K562 (cell line): ENCODE results near the gene ACADL. TPM values are rescaled to one million over a fixed set of nuclear protein-coding genes. Genes with fewer than 3 reads are reported as not detected.

ENCODE experiments used
- ATAC-seq: fragments of 200-7000 bp; cut with Tn5 transposase; 3 replicates; pipeline ENCODE4 v1.9.1; 2020; ENCODE audit warnings: moderate library complexity
- BruUV-seq: library from RNA; stranded (reverse); fragments of 400-500 nt; replicated peaks from 2 replicates; lab custom pipeline; 2021; lab: Mats Ljungman, UMichigan
- CTCF ChIA-PET: fragments of 300-600 bp; formaldehyde crosslinking; extraction: SDS; loops from one replicate; lab custom pipeline; 2021; ENCODE audit warnings: low intra/inter-chr PET ratio; lab: Yijun Ruan, JAX
- POLR2A ChIA-PET: fragments of 300-600, 350-650 bp; sonication (Branson Sonifier 250); formaldehyde crosslinking; extraction: SDS; loops from one replicate; lab custom pipeline; 2021; ENCODE audit warnings: antibody characterized with exemption, inconsistent platforms; lab: Yijun Ruan, JAX
- DNase-seq, 4 experiments: peaks; one replicate each; pipeline versions ENCODE4 v3.0.0 to v3.0.0-alpha.2; 2011 to 2018; ENCODE audit warnings: low spot score in 3 of 4, mixed read lengths in 3 of 4; ENCODE audit errors: extremely low read depth in 1 of 4
- FAIRE-seq: peaks from 2 replicates; lab custom pipeline; 2011; peaks lifted over from hg19 to GRCh38; lab: Jason Lieb, UNC
- H2AFZ ChIP-seq: 2 replicates; pipeline ENCODE4 v1.6.0; 2011; ENCODE audit warnings: low read depth, low read length, control low read depth, inconsistent platforms
- H3K27ac ChIP-seq: fragments of 200-600 bp; 3 replicates; pipeline ENCODE4 v1.8.0; 2011; ENCODE audit warnings: low read depth, mild to moderate bottlenecking, control low read depth, inconsistent platforms, low read length, moderate library complexity, mixed read lengths; ENCODE audit errors: extremely low read depth
- H3K27me3 ChIP-seq, 2 experiments: fragments of 300-600 bp in 1 of 2; 2 replicates in 1 of 2; 3 replicates in 1 of 2; pipeline versions ENCODE4 v1.6.0 to v1.8.0; 2011; ENCODE audit warnings: inconsistent platforms in 2 of 2, low read length in 2 of 2, mild to moderate bottlenecking in 1 of 2, mixed read lengths in 1 of 2, moderate library complexity in 1 of 2; ENCODE audit not compliant: control insufficient read depth in 2 of 2, insufficient read depth in 2 of 2
- H3K36me3 ChIP-seq: fragments of 300-600 bp; 3 replicates; pipeline ENCODE4 v1.8.0; 2011; ENCODE audit warnings: mild to moderate bottlenecking, low read length, inconsistent platforms; ENCODE audit not compliant: control insufficient read depth, insufficient read depth
- H3K4me1 ChIP-seq, 2 experiments: fragments of 200-600 bp in 1 of 2; replicated peaks in 1 of 2; 2 replicates in 1 of 2; 3 replicates in 1 of 2; pipeline versions ENCODE4 v1.5.1 to v1.8.0; 2011; ENCODE audit warnings: inconsistent platforms in 2 of 2, low read length in 2 of 2, mild to moderate bottlenecking in 1 of 2, mixed read lengths in 1 of 2, moderate library complexity in 1 of 2; ENCODE audit not compliant: control insufficient read depth in 2 of 2, insufficient read depth in 2 of 2
- H3K4me2 ChIP-seq: 2 replicates; pipeline ENCODE4 v1.6.1; 2011; ENCODE audit warnings: low read length, control low read depth, inconsistent platforms, mixed read lengths; ENCODE audit not compliant: insufficient read depth
- H3K4me3 ChIP-seq: fragments of 200-600 bp; sonication (generic), shearing (Covaris generic); 2 replicates; pipeline ENCODE4 v1.5.1; 2016; ENCODE audit warnings: control low read depth, inconsistent platforms
- H3K79me2 ChIP-seq: fragments of 200-600 bp; 3 replicates; pipeline ENCODE4 v1.8.0; 2011; ENCODE audit warnings: low read length, inconsistent platforms; ENCODE audit not compliant: control insufficient read depth, insufficient read depth
- H3K9ac ChIP-seq, 2 experiments: 2 replicates each; pipeline versions ENCODE4 v1.6.0 to v1.6.1; 2011; ENCODE audit warnings: low read depth in 2 of 2, low read length in 2 of 2, control low read depth in 1 of 2, inconsistent platforms in 1 of 2, mild to moderate bottlenecking in 1 of 2, mixed read lengths in 1 of 2; ENCODE audit not compliant: insufficient read depth in 1 of 2
- H3K9me1 ChIP-seq: one replicate; pipeline ENCODE4 v1.6.0; 2011; ENCODE audit warnings: inconsistent platforms, mild to moderate bottlenecking, low read length, moderate library complexity; ENCODE audit not compliant: control insufficient read depth, insufficient read depth
- H3K9me3 ChIP-seq: replicated peaks from 2 replicates; pipeline ENCODE4 v1.5.1; 2011; ENCODE audit warnings: low read depth, low read length, inconsistent platforms; ENCODE audit not compliant: control insufficient read depth, insufficient read depth
- H4K20me1 ChIP-seq: replicated peaks from 2 replicates; pipeline ENCODE4 v1.6.1; 2011; ENCODE audit warnings: low read length, inconsistent platforms, mixed read lengths; ENCODE audit not compliant: control insufficient read depth, insufficient read depth
- CREB1 ChIP-seq, 2 experiments: sonication (generic) in 1 of 2; formaldehyde crosslinking in 1 of 2; IDR thresholded peaks; 2 replicates each; pipeline versions ENCODE4 v1.6.1 to v1.8.0; 2012 to 2022; ENCODE audit warnings: inconsistent platforms in 1 of 2, mild to moderate bottlenecking in 1 of 2, missing genetic modification reagents in 1 of 2, moderate library complexity in 1 of 2
- DEAF1 ChIP-seq: fragments of 450-650 bp; formaldehyde crosslinking; IDR thresholded peaks from 2 replicates; pipeline ENCODE4 v1.4.0; 2020; ENCODE audit warnings: mild to moderate bottlenecking, moderate library complexity
- HDAC8 ChIP-seq: fragments of 450-650 bp; IDR thresholded peaks from 2 replicates; pipeline ENCODE4 v1.6.1; 2016; ENCODE audit warnings: mild to moderate bottlenecking, missing genetic modification characterization, moderate library complexity, missing compliant biosample characterization
- HNRNPL ChIP-seq: fragments of 200-400 bp; formaldehyde crosslinking; IDR thresholded peaks from 2 replicates; pipeline ENCODE4 v1.6.1; 2017; ENCODE audit warnings: low read depth, mild to moderate bottlenecking, low read length
- LEF1 ChIP-seq: fragments of 450-650 bp; IDR thresholded peaks from 2 replicates; pipeline ENCODE4 v1.6.1; 2016; ENCODE audit warnings: mild to moderate bottlenecking
- MEIS2 ChIP-seq: fragments of 450-650 bp; IDR thresholded peaks from 2 replicates; pipeline ENCODE4 v1.6.1; 2014; ENCODE audit warnings: mild to moderate bottlenecking; ENCODE audit not compliant: partially characterized antibody
- NEUROD1 ChIP-seq: fragments of 150-350 bp; IDR thresholded peaks from 2 replicates; pipeline ENCODE4 v1.6.1; 2014; ENCODE audit warnings: borderline replicate concordance, low read length, low read depth; ENCODE audit not compliant: partially characterized antibody
- PHTF2 ChIP-seq: fragments of 250-450 bp; sonication (Bioruptor Pico); IDR thresholded peaks from 2 replicates; pipeline ENCODE4 v1.5.0; 2021; ENCODE audit warnings: mild to moderate bottlenecking
- POLR2AphosphoS2 ChIP-seq: IDR thresholded peaks from 2 replicates; pipeline ENCODE4 v1.6.1; 2012; ENCODE audit warnings: low read length, improper control_type of control experiment
- RFX1 ChIP-seq: fragments of 450-650 bp; IDR thresholded peaks from 2 replicates; pipeline ENCODE4 v1.6.1; 2016; ENCODE audit warnings: mild to moderate bottlenecking, moderate library complexity
- ZNF696 ChIP-seq: fragments of 250-450 bp; sonication (Bioruptor Pico); conservative IDR thresholded peaks from 2 replicates; pipeline ENCODE4 v1.4.0; 2020; ENCODE audit warnings: mild to moderate bottlenecking, moderate library complexity
- WGBS: fragments of 100-300 bp; shearing (Covaris generic); methylation state at CpG from one replicate; pipeline ENCODE4 v1.1.6; 2016; ENCODE audit warnings: low coverage, mixed read lengths; ENCODE audit not compliant: insufficient coverage; ENCODE audit errors: missing lambda C conversion rate; 5-methylcytosine and 5-hydroxymethylcytosine counted together
- in situ Hi-C: fragments of 300-500 bp; cut with MboI; formaldehyde crosslinking; loops from 4 replicates; pipeline ENCODE4 v1.15.0; 2018; ENCODE audit warnings: inconsistent platforms, mixed read lengths
- intact Hi-C: fragments of 100-400 bp; cut with micrococcal nuclease; formaldehyde crosslinking; loops from 2 replicates; pipeline ENCODE4 v1.14.2; 2022
- polyA plus RNA-seq, 8 experiments: library from polyadenylated mRNA; depleted of rRNA in 4 of 8; stranded (reverse) in 5 of 8; unstranded in 3 of 8; fragments of >200 nt; fragmentation: Nextera tagmentation in 2 of 8; fragmentation: Illumina TruSeq in 1 of 8; extraction: Ambion mirVana in 2 of 8; extraction: Trizol in 1 of 8; gene quantifications; 2 replicates each; pipeline versions ENCODE4 v1.2.1 to v1.2.3, GENCODE V29; 2011 to 2014; ENCODE audit warnings: inconsistent platforms in 1 of 8, missing spikeins in 1 of 8
- total RNA-seq, 7 experiments: library from RNA; depleted of rRNA in 6 of 7; stranded (reverse); fragments of >200 nt in 6 of 7; fragmentation: Illumina TruSeq in 2 of 7; extraction: Trizol in 2 of 7; gene quantifications; 2 replicates each; pipeline versions ENCODE4 v1.2.1 to v1.2.3, GENCODE V29; 2011 to 2021; ENCODE audit warnings: low replicate concordance in 1 of 7

ACADL gene
- total and polyA plus RNA-seq, 9 of the 15 experiments (the other 6 are each of a cell fraction or from before 2014, with no cell fraction given): 0.07 TPM; not detected in 8

GRCh38 chr2:210268281-210268680 lies 43.0 kb upstream of the ACADL start (continued):
- no peak for TF ChIP-seq DEAF1 (CRISPR knock-in tag)
- no peak for TF ChIP-seq PHTF2 (CRISPR knock-in tag)
- TF ChIP-seq CREB1 (IDR thresholded peaks at IDR 0.05): no peak
- no peak for TF ChIP-seq CREB1 (CRISPR knock-in tag; IDR thresholded peaks at IDR 0.05)

- WGBS: 0% methylated on average over 1 of the region's 1 CpG
- Histone ChIP-seq H3K36me3 (no peaks in the 10 kb centered on the region), H3K27ac (no peak overlapping the region), H2AFZ (no peak overlapping the region), H3K4me3 (no peak overlapping the region), H3K79me2 (no peaks in the 10 kb centered on the region), H3K27me3 (no peaks in the 10 kb centered on the region), H3K9ac (no peak overlapping the region), H3K4me1 (no peaks in the 10 kb centered on the region), H3K4me2 (no peak overlapping the region), H3K9me3 (no peaks in the 10 kb centered on the region), H4K20me1 (no peaks in the 10 kb centered on the region), H3K9me1 (no peaks in the 10 kb centered on the region)
- no peak for FAIRE-seq
- in situ Hi-C loops: no loop called here
- POLR2A ChIA-PET: no interaction called here
- DNase-seq: no peak
- BruUV-seq: no TSS peak
- TF ChIP-seq HNRNPL (no peak), ZNF696 (no peak), MEIS2 (no peak), RFX1 (no peak), NEUROD1 (no peak), POLR2AphosphoS2 (no peak), HDAC8 (no peak), LEF1 (no peak)
- no peak for ATAC-seq
- CTCF ChIA-PET: no interaction called here
- intact Hi-C loops: no loop called here
Measured at GRCh38 chr2:210267698-210268097, 42.5 kb upstream of the ACADL start.
